ENCODE data around the gene GALNS.

- TF ChIP-seq CTCF (IDR thresholded peaks at IDR 0.05) (no peak), POLR2A (IDR thresholded peaks at IDR 0.05) (no peak)
Observed at GRCh38 chr16:88826070-88826840, 30.5 kb downstream of the GALNS start.

All from adrenal gland (tissue), 5 donors.